DND-41 (cell line): ENCODE measurements around the gene TOX2.

ENCODE experiments used
- CTCF ChIP-seq: IDR thresholded peaks from 2 replicates; pipeline ENCODE4 v1.5.1; 2012; ENCODE audit warnings: borderline replicate concordance, low read length, moderate library complexity, mild to moderate bottlenecking; ENCODE audit not compliant: poor library complexity, severe bottlenecking; ENCODE audit errors: extremely low read depth
- EZH2 ChIP-seq: IDR thresholded peaks from 3 replicates; pipeline ENCODE4 v1.6.1; 2012; ENCODE audit warnings: borderline replicate concordance, low read depth, mild to moderate bottlenecking, moderate library complexity, low read length, inconsistent platforms; ENCODE audit not compliant: severe bottlenecking

- TF ChIP-seq CTCF (no peak), EZH2 (no peak)
Observed at GRCh38 chr20:43949248-43949647, 34.6 kb downstream of the TOX2 start.
